AG09319 (cell line): ENCODE results near the gene LTN1.
"Not testable (repeated sequence)": the region's sequence is repeated elsewhere in the genome, so short reads cannot be mapped to it uniquely, and the experiment has no call there.

Source experiments
- DNase-seq: peaks from one replicate; pipeline ENCODE4 v3.0.0-alpha.2; 2010; ENCODE audit warnings: low read depth; ENCODE audit errors: extremely low read depth
- CTCF ChIP-seq: IDR thresholded peaks from 2 replicates; pipeline ENCODE4 v1.5.1; 2011; ENCODE audit warnings: low read depth, mild to moderate bottlenecking, inconsistent platforms, low read length, moderate library complexity

The LTN1 gene

GRCh38 chr21:28938726-28939125, 54.0 kb downstream of the LTN1 start:
- no peak for TF ChIP-seq CTCF
- DNase-seq, result no peak

- DNase-seq, result no peak
These were observed 54.9 kb downstream of the LTN1 start for GRCh38 chr21:28937737-28938136.

GRCh38 chr21:28936721-28937120, 56.0 kb downstream of the LTN1 start:
- DNase-seq, result no peak
- no peak for TF ChIP-seq CTCF

More at GRCh38 chr21:28937737-28938136, 54.9 kb downstream of the LTN1 start:
- TF ChIP-seq CTCF, result no peak

GRCh38 chr21:28936036-28936435, 56.6 kb downstream of the LTN1 start:
- DNase-seq, result no peak
- no peak for TF ChIP-seq CTCF

GRCh38 chr21:28932717-28933116, 60.0 kb downstream of the LTN1 start:
- TF ChIP-seq CTCF, result no peak
- no peak for DNase-seq

GRCh38 chr21:28931708-28932372, 60.8 kb downstream of the LTN1 start:
- not testable (repeated sequence) for DNase-seq

- no peak for TF ChIP-seq CTCF
- no peak for DNase-seq
These were observed 63.9 kb downstream of the LTN1 start for GRCh38 chr21:28928578-28929420.
